ENCODE data around the gene RPS6KA2. TPM values are rescaled to one million over a fixed set of nuclear protein-coding genes. Genes with fewer than 3 reads are reported as not detected.

The RPS6KA2 gene
- total RNA-seq, 1 experiment from 2014 or later = 4.1 TPM

GRCh38 chr6:166552600-166552999 lies 74.5 kb downstream of the RPS6KA2 start:
- no peak for ATAC-seq
- Histone ChIP-seq H3K27me3 (ENCODE audit: control insufficient read depth, insufficient read depth, low read length) (no peaks in the 10 kb centered on the region), H3K9me3 (ENCODE audit: control insufficient read depth, insufficient read depth, low read depth, low read length) (no peaks in the 10 kb centered on the region), H3K4me3 (ENCODE audit: low read depth in 2 of 2, low read length in 2 of 2) (no peak overlapping the region), H3K36me3 (ENCODE audit: control insufficient read depth, insufficient read depth, low read length) (no peaks in the 10 kb centered on the region), H3K27ac (ENCODE audit: low read length) (no peak overlapping the region), H3K4me1 (ENCODE audit: control insufficient read depth, insufficient read depth, low read length) (no peaks in the 10 kb centered on the region)
- ChIA-PET CTCF (no interaction called here), POLR2A (no interaction called here)
- in situ Hi-C loops (cut with HindIII; ENCODE audit: low pct_unique_long_range_greater_than_20kb, low sequenced_read_pairs) (no loop called here), intact Hi-C loops (cut with micrococcal nuclease; ENCODE audit: unreplicated experiment) (no loop called here)
- no peak for TF ChIP-seq TCF7L2 (IDR thresholded peaks at IDR 0.05; ENCODE audit: low read depth, low read length)
- TF ChIP-seq CTCF (IDR thresholded peaks at IDR 0.05) = no peak
- TF ChIP-seq SIN3A (IDR thresholded peaks at IDR 0.05; ENCODE audit: borderline replicate concordance, insufficient read depth, low read depth, low read length) = no peak
- no peak for TF ChIP-seq POLR2AphosphoS5 (IDR thresholded peaks at IDR 0.05; ENCODE audit: low read depth, low read length)
- no peak for TF ChIP-seq REST (IDR thresholded peaks at IDR 0.05; ENCODE audit: insufficient read depth in 1 of 2, low read depth in 2 of 2, low read length in 1 of 2)
- no peak for DNase-seq (ENCODE audit: low read depth, low spot score)
- BruUV-seq (replicated peaks) = no TSS peak

DNA sequence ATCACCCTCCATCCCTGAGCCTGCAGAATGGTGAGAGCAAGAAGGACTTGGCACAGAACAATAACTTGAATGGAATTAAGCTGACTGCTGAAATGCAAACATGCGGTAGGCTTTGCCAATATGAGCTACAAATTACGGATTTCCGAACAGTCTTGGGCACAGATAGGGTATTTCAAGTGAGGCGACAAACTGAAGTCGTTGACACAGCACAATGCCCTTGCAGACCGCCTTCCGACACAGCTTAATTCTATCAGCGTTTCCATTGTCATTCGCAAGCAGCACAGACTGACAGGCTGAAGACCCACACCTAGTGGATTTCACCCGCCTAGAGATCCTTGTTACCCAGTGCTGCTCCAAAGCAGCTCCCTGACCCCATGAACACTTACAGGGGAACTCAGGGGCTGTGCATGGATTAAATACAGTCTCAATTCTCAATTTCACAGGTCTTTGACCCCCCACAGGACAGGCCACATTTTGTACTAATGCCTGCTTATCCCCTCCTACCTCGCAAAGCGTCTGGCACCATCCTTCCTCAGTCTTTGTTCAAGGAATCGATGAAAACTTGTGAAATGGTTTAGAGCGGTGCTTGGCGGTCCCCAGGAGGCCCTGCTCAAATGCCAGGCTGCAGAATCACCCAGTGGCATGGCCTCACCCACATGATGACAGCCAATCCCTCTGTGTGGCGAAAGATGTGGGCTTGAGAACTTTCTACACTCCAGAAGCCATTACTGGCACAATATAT lies 75.1 kb downstream of the RPS6KA2 start:
- in situ Hi-C loops (cut with HindIII; ENCODE audit: low pct_unique_long_range_greater_than_20kb, low sequenced_read_pairs) = no loop called here
- H3K27me3 ChIP-seq (ENCODE audit: control insufficient read depth, insufficient read depth, low read length) = no peaks in the 10 kb centered on the region
- TF ChIP-seq TCF7L2 (IDR thresholded peaks at IDR 0.05; ENCODE audit: low read depth, low read length) = no peak
- TF ChIP-seq REST (IDR thresholded peaks at IDR 0.05; ENCODE audit: insufficient read depth in 1 of 2, low read depth in 2 of 2, low read length in 1 of 2) = no peak
- no peak for TF ChIP-seq SIN3A (IDR thresholded peaks at IDR 0.05; ENCODE audit: borderline replicate concordance, insufficient read depth, low read depth, low read length)
- no peak overlapping the region for H3K4me3 ChIP-seq (ENCODE audit: low read depth in 2 of 2, low read length in 2 of 2)
- no peaks in the 10 kb centered on the region for H3K4me1 ChIP-seq (ENCODE audit: control insufficient read depth, insufficient read depth, low read length)
- no peak for DNase-seq (ENCODE audit: low read depth, low spot score)
- no peak overlapping the region for H3K27ac ChIP-seq (ENCODE audit: low read length)
- no peaks in the 10 kb centered on the region for H3K9me3 ChIP-seq (ENCODE audit: control insufficient read depth, insufficient read depth, low read depth, low read length)
- BruUV-seq (replicated peaks) = no TSS peak
- H3K36me3 ChIP-seq (ENCODE audit: control insufficient read depth, insufficient read depth, low read length) = no peaks in the 10 kb centered on the region
- CTCF ChIA-PET = no interaction called here
- POLR2A ChIA-PET = no interaction called here
- ATAC-seq = no peak
- intact Hi-C loops (cut with micrococcal nuclease; ENCODE audit: unreplicated experiment) = no loop called here

Measured in Panc1 (cell line).